RWPE1 (cell line): ENCODE data around the gene LAMC1.
A peak's percentile ranks its signal among the peaks of the same experiment; 100 is the strongest.

Source experiments
- CTCF ChIA-PET: fragments of 350-600 bp; sonication (Branson Sonifier 250); formaldehyde crosslinking; extraction: SDS; loops from one replicate; lab custom pipeline; 2021; lab: Yijun Ruan, JAX
- POLR2A ChIA-PET: fragments of 400-600 bp; formaldehyde crosslinking; extraction: SDS; loops from one replicate; lab custom pipeline; 2020; ENCODE audit warnings: antibody characterized with exemption; ENCODE audit not compliant: low non-redundant PET; lab: Yijun Ruan, JAX
- DNase-seq: peaks from one replicate; pipeline ENCODE4 v3.0.0; 2012; ENCODE audit warnings: low spot score
- H3K27ac ChIP-seq: fragments of 450-650 bp; 2 replicates; pipeline ENCODE4 v1.5.1; 2017
- CTCF ChIP-seq: fragments of 450-650 bp; conservative IDR thresholded peaks from 2 replicates; pipeline ENCODE4 v1.5.1; 2017; ENCODE audit warnings: low read depth, mild to moderate bottlenecking

LAMC1 gene

GRCh38 chr1:183159960-183160359 is 136.7 kb downstream of the LAMC1 start:
- ChIA-PET POLR2A (no interaction called here), CTCF (no interaction called here)
- H3K27ac ChIP-seq: peak overlapping the region; percentile 95
- no peak for TF ChIP-seq CTCF
- peak; percentile 96 for DNase-seq

- no peak for TF ChIP-seq CTCF
- no peak for DNase-seq
- ChIA-PET POLR2A (no interaction called here), CTCF (no interaction called here)
- peak overlapping the region; percentile 95 for H3K27ac ChIP-seq
These were observed 138.2 kb downstream of the LAMC1 start for GRCh38 chr1:183161391-183161790.

GRCh38 chr1:183163316-183163715 is 140.1 kb downstream of the LAMC1 start:
- TF ChIP-seq CTCF: no peak
- POLR2A ChIA-PET: no interaction called here
- CTCF ChIA-PET: interaction anchor here (0.6 kb wide), 1 partner anchor 263 kb away, joined by 3 read pairs; no protein-coding TSS in a partner anchor
- peak; percentile 74 for DNase-seq
- peak overlapping the region; percentile 50; the same call in 1 of the 2 replicates for H3K27ac ChIP-seq

- POLR2A ChIA-PET: no interaction called here
- peak; percentile 92 for DNase-seq
- H3K27ac ChIP-seq: peak overlapping the region; percentile 89
These were observed 141.1 kb downstream of the LAMC1 start for GRCh38 chr1:183164340-183164739.

GRCh38 chr1:183164963-183165362 is 141.7 kb downstream of the LAMC1 start:
- ChIA-PET CTCF (no interaction called here), POLR2A (no interaction called here)
- H3K27ac ChIP-seq: peak overlapping the region; percentile 89
- DNase-seq: peak; percentile 81
- no peak for TF ChIP-seq CTCF

More at GRCh38 chr1:183164340-183164739, 141.1 kb downstream of the LAMC1 start:
- TF ChIP-seq CTCF: no peak
- CTCF ChIA-PET: no interaction called here

GRCh38 chr1:183165456-183165855 is 142.2 kb downstream of the LAMC1 start:
- POLR2A ChIA-PET: no interaction called here

More at GRCh38 chr1:183165456-183165855, 142.2 kb downstream of the LAMC1 start:
- peak; percentile 36 for DNase-seq
- no peak for TF ChIP-seq CTCF
- H3K27ac ChIP-seq: peak overlapping the region; percentile 89
- CTCF ChIA-PET: no interaction called here
